Measurements from ENCODE around the gene GLI3.

Gene GLI3

GRCh38 chr7:42168512-42168911 lies 68.5 kb downstream of the GLI3 start:
- no peak for DNase-seq

- DNase-seq, result no peak
Observed at GRCh38 chr7:42167631-42168236, 69.3 kb downstream of the GLI3 start.

- DNase-seq, result no peak
Observed at GRCh38 chr7:42167206-42167605, 69.8 kb downstream of the GLI3 start.

- no peak for DNase-seq
Observed at GRCh38 chr7:42164881-42165428, 72.1 kb downstream of the GLI3 start.

- no peak for DNase-seq
Observed at GRCh38 chr7:42162560-42163325, 74.3 kb downstream of the GLI3 start.

GRCh38 chr7:42161719-42162118 lies 75.3 kb downstream of the GLI3 start:
- DNase-seq, result no peak

- no peak for DNase-seq
Observed at GRCh38 chr7:42161110-42161509, 75.9 kb downstream of the GLI3 start.

GRCh38 chr7:42159130-42159529 lies 77.9 kb downstream of the GLI3 start:
- no peak for DNase-seq

- DNase-seq, result no peak
Observed at GRCh38 chr7:42156967-42157721, 79.9 kb downstream of the GLI3 start.

GRCh38 chr7:42156291-42156865 lies 80.6 kb downstream of the GLI3 start:
- DNase-seq, result no peak

GRCh38 chr7:42155584-42156290 lies 81.3 kb downstream of the GLI3 start:
- no peak for DNase-seq

GRCh38 chr7:42154173-42154572 lies 82.8 kb downstream of the GLI3 start:
- DNase-seq, result no peak

GRCh38 chr7:42152329-42153205 lies 84.4 kb downstream of the GLI3 start:
- DNase-seq, result no peak

GRCh38 chr7:42151309-42151708 lies 85.7 kb downstream of the GLI3 start:
- no peak for DNase-seq

GRCh38 chr7:42145539-42145938 lies 91.5 kb downstream of the GLI3 start:
- DNase-seq, result no peak

- DNase-seq, result no peak
Observed at GRCh38 chr7:42144604-42145003, 92.4 kb downstream of the GLI3 start.

GRCh38 chr7:42143711-42144600 lies 93.1 kb downstream of the GLI3 start:
- no peak for DNase-seq

- no peak for DNase-seq
Observed at GRCh38 chr7:42142089-42142488, 94.9 kb downstream of the GLI3 start.

GRCh38 chr7:42139751-42140150 lies 97.3 kb downstream of the GLI3 start:
- DNase-seq, result no peak

GRCh38 chr7:42138691-42139090 lies 98.3 kb downstream of the GLI3 start:
- DNase-seq, result no peak

- no peak for DNase-seq
Observed at GRCh38 chr7:42137941-42138340, 99.1 kb downstream of the GLI3 start.

Data from activated CD8-positive, alpha-beta memory T cell treated with anti-CD3 and anti-CD28 coated beads, Interleukin-2, amount 50 U/mL, for 48 hours (primary cell).